Type B pancreatic cell (in vitro differentiated cells): ENCODE measurements around the gene DAPK3. TPM values are rescaled to one million over a fixed set of nuclear protein-coding genes. Genes with fewer than 3 reads are reported as not detected.
"Not testable (repeated sequence)": the region's sequence is repeated elsewhere in the genome, so short reads cannot be mapped to it uniquely, and the experiment has no call there.

ENCODE experiments used
- DNase-seq: peaks from one replicate; pipeline ENCODE4 v3.0.0; 2021; ENCODE audit warnings: mixed read lengths; ENCODE audit not compliant: unreplicated experiment; ENCODE audit errors: extremely low spot score
- H3K27ac Mint-ChIP-seq: 2 replicates; pipeline ENCODE4 v1.8.0; 2021; ENCODE audit warnings: mild to moderate bottlenecking, mixed read lengths
- H3K27me3 Mint-ChIP-seq: 2 replicates; pipeline ENCODE4 v1.8.0; 2021; ENCODE audit warnings: mixed read lengths
- H3K36me3 Mint-ChIP-seq: 2 replicates; pipeline ENCODE4 v1.8.0; 2021; ENCODE audit warnings: mixed read lengths
- H3K4me1 Mint-ChIP-seq: one replicate; pipeline ENCODE4 v1.8.0; 2021; ENCODE audit warnings: mixed read lengths; ENCODE audit not compliant: unreplicated experiment
- H3K4me3 Mint-ChIP-seq: 2 replicates; pipeline ENCODE4 v1.8.0; 2021; ENCODE audit warnings: mild to moderate bottlenecking, mixed read lengths
- H3K9me3 Mint-ChIP-seq: 2 replicates; pipeline ENCODE4 v1.8.0; 2021; ENCODE audit warnings: mixed read lengths
- total RNA-seq: library from RNA; stranded (reverse); gene quantifications from 2 replicates; pipeline ENCODE4 v1.2.1, GENCODE V29; 2021; ENCODE audit warnings: low replicate concordance
- TF ChIP-seq, protein P1 (sequence below): fragments of 200-600 bp; sonication (generic); conservative IDR thresholded peaks from 2 replicates; pipeline ENCODE4 v1.5.0; 2021; ENCODE audit warnings: antibody characterized with exemption, mild to moderate bottlenecking

DAPK3 gene
- total RNA-seq, 1 donor from 2014 or later = 83.5 TPM

DNA sequence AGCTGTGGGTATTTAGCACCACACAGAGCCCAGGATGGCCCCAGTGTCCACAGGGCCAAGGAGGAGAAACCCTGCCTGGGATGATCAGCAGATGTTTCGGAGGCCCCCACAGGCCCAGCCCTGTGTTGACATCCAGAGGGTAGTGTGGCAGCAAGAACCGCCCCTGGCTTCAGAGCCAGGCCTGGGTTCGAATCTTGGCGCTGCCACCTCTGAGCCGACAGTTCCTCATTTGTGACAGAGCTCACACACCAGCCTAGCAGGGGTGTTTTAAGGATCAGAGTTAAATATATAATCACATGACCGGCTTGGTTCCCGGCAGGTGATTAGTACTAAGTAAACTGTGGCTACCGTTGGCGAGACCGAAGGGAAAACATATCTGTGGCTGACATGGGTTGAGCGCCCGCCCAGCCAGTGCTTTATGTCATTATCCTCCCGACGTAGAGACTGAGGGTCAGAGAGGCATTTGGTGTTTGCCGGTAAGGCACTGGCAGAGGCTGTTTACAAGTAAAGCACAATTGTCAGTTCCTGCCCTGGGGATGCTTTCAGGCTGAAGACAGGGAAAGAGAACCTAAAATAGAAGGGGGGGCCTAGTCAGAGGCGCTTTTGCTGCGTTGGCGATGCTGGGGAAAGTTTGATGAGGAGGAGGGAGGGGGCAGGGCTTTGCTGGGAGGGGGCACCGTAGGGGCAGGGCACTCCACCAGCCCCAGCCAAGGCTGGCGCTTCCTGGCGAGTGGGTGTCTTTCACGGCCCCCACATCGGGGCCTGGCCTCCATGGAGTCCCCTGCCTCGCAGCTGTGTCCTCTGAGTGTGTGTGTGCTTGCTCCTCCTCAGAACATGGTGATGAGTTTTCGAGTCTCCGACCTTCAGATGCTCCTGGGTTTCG is 41.4 kb upstream of the DAPK3 start:
- no peak for DNase-seq
- Mint-ChIP-seq H3K27me3 (no peaks in the 10 kb centered on the region), H3K27ac (peak overlapping the region; percentile 88), H3K4me1 (peaks cover 28% of the 10 kb centered on the region), H3K9me3 (no peaks in the 10 kb centered on the region), H3K4me3 (peak overlapping the region; percentile 61), H3K36me3 (no peaks in the 10 kb centered on the region)
- TF ChIP-seq, protein P1, sequence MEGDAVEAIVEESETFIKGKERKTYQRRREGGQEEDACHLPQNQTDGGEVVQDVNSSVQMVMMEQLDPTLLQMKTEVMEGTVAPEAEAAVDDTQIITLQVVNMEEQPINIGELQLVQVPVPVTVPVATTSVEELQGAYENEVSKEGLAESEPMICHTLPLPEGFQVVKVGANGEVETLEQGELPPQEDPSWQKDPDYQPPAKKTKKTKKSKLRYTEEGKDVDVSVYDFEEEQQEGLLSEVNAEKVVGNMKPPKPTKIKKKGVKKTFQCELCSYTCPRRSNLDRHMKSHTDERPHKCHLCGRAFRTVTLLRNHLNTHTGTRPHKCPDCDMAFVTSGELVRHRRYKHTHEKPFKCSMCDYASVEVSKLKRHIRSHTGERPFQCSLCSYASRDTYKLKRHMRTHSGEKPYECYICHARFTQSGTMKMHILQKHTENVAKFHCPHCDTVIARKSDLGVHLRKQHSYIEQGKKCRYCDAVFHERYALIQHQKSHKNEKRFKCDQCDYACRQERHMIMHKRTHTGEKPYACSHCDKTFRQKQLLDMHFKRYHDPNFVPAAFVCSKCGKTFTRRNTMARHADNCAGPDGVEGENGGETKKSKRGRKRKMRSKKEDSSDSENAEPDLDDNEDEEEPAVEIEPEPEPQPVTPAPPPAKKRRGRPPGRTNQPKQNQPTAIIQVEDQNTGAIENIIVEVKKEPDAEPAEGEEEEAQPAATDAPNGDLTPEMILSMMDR = no peak

DNA sequence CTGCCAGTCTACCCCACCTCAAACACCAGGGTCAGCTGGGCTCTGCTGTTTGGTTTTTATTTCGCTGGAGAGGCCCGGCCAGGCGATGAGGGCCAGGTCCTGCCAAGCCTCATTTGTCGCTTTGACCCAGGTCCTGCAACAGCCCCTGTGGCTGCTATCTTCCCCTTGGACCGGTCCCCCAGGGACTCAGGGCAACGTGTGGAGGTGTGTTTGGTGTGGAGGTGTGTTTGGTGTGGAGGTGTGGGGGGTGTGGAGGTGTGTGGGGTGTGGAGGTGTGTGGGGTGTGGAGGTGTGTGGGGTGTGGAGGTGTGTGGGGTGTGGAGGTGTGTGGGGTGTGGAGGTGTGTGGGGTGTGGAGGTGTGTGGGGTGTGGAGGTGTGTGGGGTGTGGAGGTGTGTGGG is 40.5 kb upstream of the DAPK3 start:
- H3K4me3 Mint-ChIP-seq = peak overlapping the region; percentile 59
- H3K9me3 Mint-ChIP-seq, H3K36me3 Mint-ChIP-seq, H3K27me3 Mint-ChIP-seq, H3K27ac Mint-ChIP-seq, DNase-seq: not testable (repeated sequence)
- peaks cover 28% of the 10 kb centered on the region for H3K4me1 Mint-ChIP-seq

DNA sequence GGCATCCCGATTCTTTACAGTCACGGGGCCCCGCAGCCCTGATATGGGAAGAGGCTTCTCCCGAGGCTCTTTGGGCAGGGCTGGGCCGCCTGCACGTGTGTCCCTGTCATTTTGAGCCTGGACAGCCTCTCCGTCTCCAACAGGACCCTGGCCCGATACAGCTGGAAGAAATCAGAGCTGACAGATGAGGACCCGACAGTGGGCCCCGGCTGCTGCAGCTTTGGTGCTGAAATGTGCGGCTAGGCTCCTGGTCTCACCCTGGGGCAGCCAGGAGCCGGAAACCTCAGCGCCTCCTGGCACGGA is 39.9 kb upstream of the DAPK3 start:
- TF ChIP-seq, protein P1 = no peak
- peaks cover 28% of the 10 kb centered on the region for H3K4me1 Mint-ChIP-seq
- no peaks in the 10 kb centered on the region for H3K27me3 Mint-ChIP-seq
- H3K4me3 Mint-ChIP-seq = peak overlapping the region; percentile 59
- H3K9me3 Mint-ChIP-seq = no peaks in the 10 kb centered on the region
- H3K27ac Mint-ChIP-seq = no peak overlapping the region
- no peaks in the 10 kb centered on the region for H3K36me3 Mint-ChIP-seq
- no peak for DNase-seq

DNA sequence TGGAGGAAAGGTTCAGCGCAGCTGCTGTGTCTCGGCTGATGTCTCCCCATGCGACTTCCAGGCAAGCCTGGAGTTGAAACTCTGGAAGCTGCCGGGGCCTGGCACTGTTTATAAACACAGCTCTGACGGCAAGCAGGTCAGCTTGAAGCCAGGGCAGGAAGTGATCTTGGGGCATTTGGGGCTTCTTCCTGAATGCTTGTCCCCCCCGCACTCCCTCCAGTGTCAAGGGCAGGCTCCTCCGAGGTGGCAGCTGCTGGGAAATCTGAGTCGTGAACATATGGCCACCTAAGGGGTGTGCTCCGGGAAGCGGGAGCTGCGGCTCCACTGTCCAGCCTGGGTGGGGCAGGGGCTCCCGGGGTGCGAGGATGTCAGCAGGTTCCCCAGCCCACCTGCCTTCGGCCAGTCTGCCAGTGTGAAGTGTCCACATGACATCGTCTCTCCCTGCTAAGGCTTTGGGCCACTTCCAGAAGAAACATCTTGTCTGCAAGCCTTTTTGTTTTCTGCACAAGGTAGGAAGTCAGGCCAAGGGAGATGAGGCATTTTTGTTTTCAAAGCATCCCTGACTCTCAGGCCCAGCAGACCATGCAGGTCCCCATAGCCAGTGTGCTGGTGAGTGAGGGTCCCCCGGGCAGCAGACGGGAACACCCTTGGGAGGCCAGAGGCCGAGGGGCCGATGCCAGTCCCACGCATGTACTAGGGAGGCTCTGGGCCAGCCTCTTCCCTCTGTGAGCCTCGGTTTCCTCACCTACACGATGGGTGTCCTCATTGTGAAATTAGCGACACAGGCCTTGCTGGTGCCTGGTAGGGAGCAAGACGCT is 39.3 kb upstream of the DAPK3 start:
- no peak for DNase-seq
- TF ChIP-seq, protein P1 = no peak
- Mint-ChIP-seq H3K9me3 (no peaks in the 10 kb centered on the region), H3K4me1 (peaks cover 28% of the 10 kb centered on the region), H3K27ac (peak overlapping the region; percentile 84), H3K27me3 (no peaks in the 10 kb centered on the region), H3K36me3 (no peaks in the 10 kb centered on the region), H3K4me3 (peak overlapping the region; percentile 93)

DNA sequence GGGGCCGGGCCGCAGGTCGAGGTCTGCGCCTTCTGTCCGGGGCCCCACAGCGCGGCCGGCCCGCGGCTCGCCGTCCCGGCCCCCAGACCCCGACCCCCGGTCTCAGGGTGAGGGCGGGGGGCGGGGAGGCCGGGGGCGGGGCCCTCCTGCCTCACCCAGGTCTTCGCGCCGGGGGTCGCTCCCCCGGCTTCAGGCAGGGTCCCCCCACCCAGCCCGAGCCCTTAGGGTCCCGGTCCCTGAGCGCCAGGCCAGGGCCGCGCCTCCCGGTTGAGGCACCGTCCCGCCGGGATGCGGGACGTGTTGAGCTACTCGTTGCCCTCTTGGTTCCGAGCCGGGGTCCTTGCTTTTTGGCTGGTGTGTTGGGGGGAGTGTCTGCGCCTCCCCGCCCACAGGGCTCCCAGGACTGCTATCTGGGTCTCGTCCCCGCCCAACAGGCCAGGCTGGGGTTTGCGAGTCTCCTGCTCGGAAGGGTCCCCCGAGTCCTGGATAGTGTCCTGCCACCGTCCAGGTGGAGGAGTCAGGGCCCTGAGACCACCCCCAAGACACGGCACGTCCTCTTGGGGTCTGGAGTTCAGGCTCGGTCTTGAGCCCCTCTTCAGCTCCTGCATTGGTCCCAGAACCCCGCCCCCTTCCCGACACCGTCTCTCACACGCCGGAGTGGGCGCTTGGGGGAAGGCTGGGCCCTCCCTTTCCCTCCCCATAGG is 37.1 kb upstream of the DAPK3 start:
- Mint-ChIP-seq H3K27me3 (no peaks in the 10 kb centered on the region), H3K9me3 (no peaks in the 10 kb centered on the region), H3K4me1 (peaks cover 28% of the 10 kb centered on the region), H3K4me3 (peak overlapping the region; percentile 93), H3K36me3 (no peaks in the 10 kb centered on the region), H3K27ac (peak overlapping the region; percentile 84)
- DNase-seq = no peak
- TF ChIP-seq, protein P1 = no peak
